HG03442 (cell line): ENCODE measurements around the gene CD79B.
A peak's percentile ranks its signal among the peaks of the same experiment; 100 is the strongest.

Experiments used
- ATAC-seq: cut with Tn5 transposase; IDR thresholded peaks from one replicate; pipeline ENCODE4 v1.9.1; 2021; ENCODE audit warnings: mild to moderate bottlenecking, moderate library complexity; ENCODE audit not compliant: unreplicated experiment

CD79B gene

GRCh38 chr17:63954402-63955063 is 22.4 kb upstream of the CD79B start:
- no peak for ATAC-seq

- ATAC-seq = no peak
Measured at GRCh38 chr17:63950940-63951907, 19.1 kb upstream of the CD79B start.

DNA sequence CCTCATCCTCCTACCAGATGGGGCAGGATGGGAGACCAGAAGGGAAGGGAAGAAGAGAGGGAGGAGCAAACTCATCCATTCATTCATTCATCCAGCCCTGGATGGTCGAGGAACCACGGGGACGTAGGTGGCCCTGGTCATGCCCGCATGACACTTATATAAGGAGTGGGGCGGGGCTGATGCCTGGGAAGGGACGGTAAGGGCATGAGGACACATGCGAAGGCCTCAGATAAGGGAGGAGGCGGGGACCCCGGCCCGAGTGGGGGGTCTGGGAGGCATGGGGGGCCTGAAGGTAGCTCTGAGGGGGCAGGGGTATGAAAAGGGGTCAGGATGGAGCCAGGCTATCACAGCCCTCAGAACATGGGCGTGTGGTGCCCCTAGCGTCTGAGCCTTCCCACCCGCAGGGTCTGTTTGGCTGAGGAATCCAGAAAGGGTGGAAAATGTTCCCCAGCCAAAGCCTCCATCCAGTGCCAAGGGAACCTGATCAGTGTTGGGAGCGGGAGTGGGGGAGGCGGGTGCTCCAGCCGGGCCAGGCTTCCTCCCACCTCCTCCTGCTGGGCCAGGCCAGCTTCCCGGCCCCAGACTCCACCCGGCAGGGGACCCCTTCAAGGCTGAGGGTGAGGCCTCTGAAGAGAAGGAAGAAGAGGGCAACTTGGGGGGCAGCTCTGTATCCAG is 17.6 kb upstream of the CD79B start:
- ATAC-seq = no peak

GRCh38 chr17:63948521-63948920 is 16.4 kb upstream of the CD79B start:
- ATAC-seq = no peak

- no peak for ATAC-seq
Measured at GRCh38 chr17:63947711-63948330, 15.7 kb upstream of the CD79B start.

DNA sequence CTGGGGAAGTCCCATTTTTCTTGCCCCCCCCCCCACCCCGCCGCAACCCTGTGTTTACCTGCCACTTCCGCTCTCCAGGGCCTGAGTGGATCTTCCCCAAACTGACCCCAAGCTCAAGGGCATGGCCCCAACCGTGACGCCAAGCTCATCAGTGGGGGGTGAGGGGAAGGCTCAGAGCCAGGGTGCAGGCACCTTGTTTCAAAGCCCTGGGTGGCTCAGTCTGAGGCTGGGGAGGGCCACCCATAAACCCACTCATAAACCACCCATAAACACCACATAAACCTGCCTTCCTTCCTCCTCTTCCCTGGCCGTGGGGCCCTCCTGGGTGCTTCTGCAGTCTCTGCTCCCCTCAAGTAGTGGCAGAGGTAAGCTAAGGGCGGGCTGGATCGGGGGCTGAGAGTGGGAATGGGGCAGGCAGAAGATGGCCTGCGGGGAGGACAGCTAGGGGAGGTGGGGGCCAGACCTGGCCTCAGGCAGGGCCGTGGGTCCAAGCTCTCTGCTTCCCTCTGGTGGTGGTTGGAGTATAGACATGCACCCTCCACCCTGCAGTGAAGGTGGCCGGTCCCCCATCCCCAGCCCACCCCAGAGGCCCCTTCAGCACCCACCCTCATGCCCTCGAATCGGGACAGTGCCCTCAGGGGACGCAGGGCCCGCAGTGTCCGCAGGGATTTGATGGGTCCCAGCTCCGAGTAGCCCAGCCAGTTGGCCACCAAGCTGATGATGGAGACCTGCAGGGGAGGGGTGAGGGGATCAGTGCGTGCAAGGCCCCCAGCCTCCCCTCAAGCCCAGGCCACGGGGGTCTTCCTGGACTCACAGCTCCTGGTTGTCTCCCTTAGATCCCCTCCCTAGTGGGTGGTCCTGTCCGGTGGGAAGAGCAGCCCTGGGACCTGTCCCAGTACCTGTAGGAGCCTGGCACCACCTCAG is 14.6 kb upstream of the CD79B start:
- ATAC-seq = peak; percentile 79

DNA sequence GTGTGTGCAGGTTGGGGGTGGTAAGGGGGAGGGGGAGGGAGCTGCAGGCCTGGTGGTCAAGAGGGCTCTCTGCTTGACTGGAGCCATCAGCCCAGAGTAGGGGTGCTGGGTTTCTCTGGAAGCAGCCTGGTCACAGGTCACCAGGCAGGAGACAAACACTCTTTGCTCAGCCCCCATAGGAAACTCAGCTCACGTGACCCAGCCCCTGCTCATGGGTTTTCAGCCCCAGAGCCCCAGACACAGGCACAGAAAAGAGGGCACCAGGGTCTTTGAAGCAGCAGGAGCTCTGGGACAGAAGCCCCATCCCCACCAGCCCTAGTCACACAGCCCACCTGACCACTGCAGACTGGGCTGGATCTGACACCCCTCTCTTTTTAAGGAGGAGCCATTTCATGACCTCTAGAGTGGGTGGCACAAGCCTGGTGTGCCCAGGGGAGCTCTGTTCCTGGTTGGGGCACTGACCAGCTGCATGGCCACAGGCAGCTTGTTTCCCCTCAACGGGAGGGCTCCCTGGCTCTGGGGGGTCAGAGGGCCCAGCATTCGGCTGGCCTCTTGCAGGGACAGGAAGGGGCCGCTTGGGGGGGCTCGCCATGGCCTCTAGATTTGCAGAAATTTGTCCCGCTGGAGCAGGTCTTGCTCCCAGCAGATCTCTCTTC is 13.8 kb upstream of the CD79B start:
- no peak for ATAC-seq

DNA sequence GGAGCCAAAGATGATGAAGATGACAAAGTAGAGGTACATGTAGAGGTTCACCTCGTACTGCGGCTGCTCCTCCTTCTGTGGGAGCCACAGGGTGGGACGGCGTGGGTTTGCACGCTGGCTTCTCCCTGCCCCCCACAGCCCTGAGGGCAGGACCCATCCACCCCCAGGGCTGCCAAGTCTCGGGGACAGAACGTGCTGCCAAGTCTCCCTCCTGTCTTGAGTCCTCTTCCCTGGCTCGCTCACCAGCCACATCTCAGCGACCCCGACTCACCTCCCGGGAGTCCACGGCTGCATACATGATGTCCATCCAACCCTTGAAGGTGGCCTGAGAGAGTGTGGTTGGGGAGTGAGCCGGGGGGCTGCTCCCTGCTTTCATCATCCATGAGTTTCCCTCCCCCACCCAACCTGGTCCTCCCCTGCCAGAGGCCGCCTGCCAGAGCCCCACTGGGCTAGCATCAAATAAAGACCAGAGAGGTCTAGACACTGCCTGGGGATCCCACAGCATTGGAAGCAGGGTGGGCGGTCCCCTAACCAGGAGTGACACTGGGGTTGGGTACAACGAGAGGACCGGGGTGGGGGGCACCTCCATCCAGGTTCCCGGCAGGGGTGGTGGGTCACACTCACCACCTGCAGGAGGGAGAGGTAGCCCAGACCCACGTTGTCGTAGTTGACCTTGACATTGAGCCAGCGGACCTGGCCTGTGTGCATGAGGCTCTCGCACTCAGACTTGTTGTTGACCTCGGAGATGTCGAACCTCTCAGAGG is 12.8 kb upstream of the CD79B start:
- ATAC-seq = no peak

- ATAC-seq = no peak
Measured at GRCh38 chr17:63943745-63944144, 11.6 kb upstream of the CD79B start.

DNA sequence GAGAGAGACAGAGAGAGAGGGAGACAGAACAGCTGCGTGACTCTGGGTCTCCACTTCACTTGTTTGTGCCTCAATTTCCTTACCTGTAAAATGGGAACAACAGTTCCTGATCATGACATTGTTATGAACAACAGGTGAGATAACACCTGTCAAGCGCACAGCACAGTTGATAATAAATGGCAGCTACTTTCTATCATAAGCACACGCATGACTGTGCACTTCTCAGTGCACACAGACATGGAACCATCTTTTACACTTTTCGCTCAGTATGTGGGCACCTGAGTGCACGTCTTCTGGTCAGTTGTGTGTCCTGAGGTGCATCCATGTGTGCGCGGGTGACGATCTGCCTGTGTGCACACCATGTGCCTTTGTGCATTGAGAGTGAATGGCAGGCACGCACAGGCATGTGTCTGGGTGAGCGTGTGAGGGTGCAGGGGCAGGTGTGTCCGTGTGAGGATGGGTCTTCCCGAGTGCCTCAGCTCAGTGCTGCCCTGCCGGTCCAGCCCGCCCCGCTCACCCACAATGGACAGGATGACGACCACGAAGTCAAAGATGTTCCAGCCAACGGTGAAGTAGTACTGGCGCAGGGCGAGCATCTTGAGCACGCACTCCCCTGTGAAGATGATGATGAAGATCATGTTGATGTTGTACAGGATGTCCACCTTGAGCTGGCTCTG is 10.3 kb upstream of the CD79B start:
- no peak for ATAC-seq

GRCh38 chr17:63941751-63942150 is 9.6 kb upstream of the CD79B start:
- ATAC-seq = no peak

GRCh38 chr17:63941162-63941561 is 9.0 kb upstream of the CD79B start:
- no peak for ATAC-seq

- no peak for ATAC-seq
Measured at GRCh38 chr17:63940584-63940983, 8.5 kb upstream of the CD79B start.

DNA sequence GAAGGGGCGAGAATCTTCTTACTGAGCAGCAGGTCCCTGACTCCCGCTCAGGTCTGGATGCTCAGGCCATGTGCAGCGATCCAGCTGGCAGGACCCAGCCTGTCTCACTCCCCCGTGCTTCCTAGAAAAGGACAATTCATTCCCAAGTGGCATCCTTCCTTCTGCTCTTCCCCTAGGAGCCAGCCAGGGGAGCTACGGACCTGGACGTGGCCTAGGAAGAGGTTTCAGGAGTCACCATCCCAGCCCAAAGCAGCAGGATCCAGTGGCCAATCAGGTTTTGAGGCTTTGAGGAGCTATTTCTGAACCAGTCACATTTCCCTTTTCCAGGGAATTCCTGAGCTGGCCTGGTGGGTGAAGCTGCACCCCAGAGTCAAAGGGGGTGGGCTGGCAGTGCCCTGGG is 7.8 kb upstream of the CD79B start:
- no peak for ATAC-seq

- ATAC-seq = no peak
Measured at GRCh38 chr17:63939401-63939800, 7.3 kb upstream of the CD79B start.

DNA sequence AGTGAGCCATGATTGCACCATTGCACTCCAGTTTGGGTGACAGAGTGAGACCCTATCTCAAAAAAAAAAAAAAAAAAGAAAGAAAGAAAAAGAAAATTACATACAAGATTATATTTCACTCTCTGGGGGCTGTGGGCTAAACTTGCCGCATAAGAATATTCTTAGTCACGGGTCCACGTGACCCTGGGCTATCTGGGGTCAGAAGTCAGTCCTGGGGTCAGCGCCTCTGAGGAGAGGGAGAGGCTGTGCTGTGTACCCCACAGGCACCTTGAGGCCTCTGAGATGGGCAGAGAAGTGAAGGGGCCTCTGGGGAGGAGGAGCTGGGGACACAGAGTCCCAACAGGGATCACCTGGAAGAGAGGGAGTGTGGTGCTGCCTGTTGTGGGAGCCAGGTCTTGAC is 5.8 kb upstream of the CD79B start:
- ATAC-seq = no peak

DNA sequence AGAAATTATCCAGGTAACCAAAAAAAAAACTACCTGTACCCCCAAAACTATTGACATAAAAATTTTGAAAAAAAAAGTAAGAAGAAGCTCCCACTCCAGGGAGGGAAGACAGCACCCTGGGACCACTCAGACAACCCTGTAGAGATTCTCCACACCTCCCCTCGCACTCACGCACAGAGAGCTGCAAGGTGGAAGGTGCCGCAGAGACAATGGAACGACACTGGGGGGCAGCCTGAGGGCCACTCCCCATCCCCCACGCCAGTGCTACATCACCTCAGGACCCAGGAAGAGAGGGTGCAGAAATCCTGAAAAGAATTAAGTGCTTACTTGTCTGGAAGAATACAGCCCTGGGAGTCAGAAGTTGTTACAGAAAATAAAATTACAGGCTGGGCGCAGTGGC is 5.2 kb upstream of the CD79B start:
- no peak for ATAC-seq
